Progenitor cell of endocrine pancreas (in vitro differentiated cells): ENCODE measurements around the gene UGCG. TPM values are rescaled to one million over a fixed set of nuclear protein-coding genes. Genes with fewer than 3 reads are reported as not detected.
"Not testable (repeated sequence)": the region's sequence is repeated elsewhere in the genome, so short reads cannot be mapped to it uniquely, and the experiment has no call there.

ENCODE experiments used
- DNase-seq: peaks from one replicate; pipeline ENCODE4 v3.0.0; 2021; ENCODE audit warnings: low spot score; ENCODE audit not compliant: unreplicated experiment
- H3K27ac Mint-ChIP-seq: 2 replicates; pipeline ENCODE4 v1.8.0; 2021; ENCODE audit warnings: mild to moderate bottlenecking, moderate library complexity, mixed read lengths
- H3K27me3 Mint-ChIP-seq: 2 replicates; pipeline ENCODE4 v1.8.0; 2021; ENCODE audit warnings: mixed read lengths
- H3K36me3 Mint-ChIP-seq: 2 replicates; pipeline ENCODE4 v1.8.0; 2022; ENCODE audit warnings: mixed read lengths; ENCODE audit not compliant: insufficient read depth
- H3K4me1 Mint-ChIP-seq: 2 replicates; pipeline ENCODE4 v1.8.0; 2021; ENCODE audit warnings: low read depth, mixed read lengths
- H3K4me3 Mint-ChIP-seq: 2 replicates; pipeline ENCODE4 v1.8.0; 2021; ENCODE audit warnings: low read depth, mild to moderate bottlenecking, moderate library complexity, mixed read lengths
- H3K9me3 Mint-ChIP-seq: 2 replicates; pipeline ENCODE4 v1.8.0; 2021; ENCODE audit warnings: low read depth, mixed read lengths
- CTCF ChIP-seq: fragments of 200-600 bp; sonication (generic); IDR thresholded peaks from one replicate; pipeline ENCODE4 v1.5.0; 2021; ENCODE audit warnings: antibody characterized with exemption, mild to moderate bottlenecking; ENCODE audit not compliant: unreplicated experiment
- total RNA-seq: library from RNA; stranded (reverse); gene quantifications from 2 replicates; pipeline ENCODE4 v1.2.1, GENCODE V29; 2021

Gene UGCG
- total RNA-seq, 1 donor from 2014 or later: 26.8 TPM

DNA sequence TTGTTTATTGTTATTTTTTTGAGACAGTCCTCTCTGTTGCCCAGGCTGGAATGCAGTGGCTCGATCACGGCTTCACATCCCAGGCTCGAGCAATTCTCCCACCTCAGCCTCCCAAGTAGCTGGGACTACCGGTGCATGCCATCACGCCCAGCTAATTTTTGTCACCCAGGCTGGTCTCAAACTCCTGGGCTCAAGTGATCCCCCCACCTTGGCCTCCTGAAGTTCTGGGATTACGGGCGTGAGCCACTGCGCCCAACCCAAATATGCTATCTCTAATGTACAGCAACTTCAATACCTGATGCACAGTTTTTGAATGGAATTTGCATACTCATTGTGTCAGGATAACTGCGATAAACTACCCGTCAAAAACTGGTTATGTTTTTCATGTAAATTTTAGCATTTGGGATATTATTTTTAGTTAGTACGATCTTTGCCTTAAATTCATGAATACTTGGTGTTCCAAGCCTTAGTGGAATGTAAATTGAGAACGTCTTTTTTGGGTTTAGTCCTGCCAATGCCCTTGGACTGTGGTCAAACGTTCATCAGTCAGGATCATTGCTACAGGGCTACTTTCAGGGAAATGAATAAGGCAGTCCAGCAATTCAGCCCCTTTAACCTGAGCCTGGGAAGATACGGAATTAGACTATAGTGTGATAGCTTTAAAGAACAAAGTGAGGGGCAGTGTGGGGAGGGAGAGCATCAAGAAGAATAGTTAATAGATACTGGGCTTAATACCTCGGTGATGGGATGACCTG is 4.4 kb downstream of the UGCG start:
- TF ChIP-seq CTCF: no peak
- no peaks in the 10 kb centered on the region for H3K9me3 Mint-ChIP-seq
- no peak overlapping the region for H3K27ac Mint-ChIP-seq
- no peak for DNase-seq
- H3K4me3 Mint-ChIP-seq: no peak overlapping the region
- H3K4me1 Mint-ChIP-seq: peaks cover 17% of the 10 kb centered on the region
- H3K36me3 Mint-ChIP-seq: no peaks in the 10 kb centered on the region
- H3K27me3 Mint-ChIP-seq: no peaks in the 10 kb centered on the region

DNA sequence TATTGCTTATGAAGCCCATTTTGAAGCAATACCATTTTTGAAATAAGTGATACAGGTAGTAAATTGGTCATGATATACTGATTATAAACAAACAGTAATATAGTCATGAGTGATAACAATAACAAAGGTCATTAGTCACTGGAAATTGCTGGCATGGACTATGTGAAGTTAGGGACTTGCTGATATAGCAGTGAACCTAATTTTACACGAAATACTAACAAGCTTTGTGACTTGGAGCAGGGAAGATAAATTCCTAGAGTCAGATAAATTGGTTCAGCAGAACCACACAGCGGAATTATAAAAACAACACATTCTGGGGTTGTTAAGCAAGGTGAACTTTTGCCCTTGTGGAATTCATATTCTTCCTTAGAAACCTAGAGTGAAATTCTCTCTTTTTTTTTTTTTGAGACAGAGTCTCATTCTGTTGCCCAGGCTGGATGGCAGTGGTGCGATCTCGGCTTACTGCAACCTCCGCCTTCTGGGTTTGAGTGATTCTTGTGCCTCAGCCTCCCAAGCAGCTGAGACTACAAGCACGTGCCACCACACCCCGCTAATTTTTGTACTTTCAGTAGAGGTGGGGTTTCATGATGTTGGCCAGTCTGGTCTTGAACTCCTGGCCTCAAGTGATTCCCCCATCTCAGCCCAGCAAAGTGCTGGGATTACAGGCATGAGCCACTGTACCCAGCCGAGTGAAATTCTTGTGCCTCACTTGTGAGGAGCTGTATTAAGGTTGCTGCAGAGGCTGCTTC is 6.0 kb downstream of the UGCG start:
- Mint-ChIP-seq H3K4me1 (peaks cover 18% of the 10 kb centered on the region), H3K27ac (peak overlapping the region; percentile 22), H3K36me3 (peaks cover 3% of the 10 kb centered on the region), H3K4me3 (no peak overlapping the region), H3K9me3 (no peaks in the 10 kb centered on the region), H3K27me3 (no peaks in the 10 kb centered on the region)
- TF ChIP-seq CTCF: no peak
- DNase-seq: no peak

- H3K27me3 Mint-ChIP-seq, H3K9me3 Mint-ChIP-seq, H3K36me3 Mint-ChIP-seq, DNase-seq, H3K27ac Mint-ChIP-seq, H3K4me3 Mint-ChIP-seq: not testable (repeated sequence)
- H3K4me1 Mint-ChIP-seq: peaks cover 22% of the 10 kb centered on the region
Measured at GRCh38 chr9:111903535-111903934, 6.9 kb downstream of the UGCG start.

GRCh38 chr9:111904026-111904425 is 7.4 kb downstream of the UGCG start:
- DNase-seq: no peak
- peaks cover 23% of the 10 kb centered on the region for H3K4me1 Mint-ChIP-seq
- H3K9me3 Mint-ChIP-seq: no peaks in the 10 kb centered on the region
- TF ChIP-seq CTCF: no peak
- H3K27me3 Mint-ChIP-seq: no peaks in the 10 kb centered on the region
- H3K36me3 Mint-ChIP-seq: peaks cover 3% of the 10 kb centered on the region
- no peak overlapping the region for H3K4me3 Mint-ChIP-seq
- H3K27ac Mint-ChIP-seq: peak overlapping the region; percentile 1

GRCh38 chr9:111904891-111905291 is 8.3 kb downstream of the UGCG start:
- Mint-ChIP-seq H3K9me3 (no peaks in the 10 kb centered on the region), H3K27ac (peak overlapping the region; percentile 51), H3K27me3 (no peaks in the 10 kb centered on the region)

More at GRCh38 chr9:111904891-111905291, 8.3 kb downstream of the UGCG start:
- TF ChIP-seq CTCF: no peak
- DNase-seq: no peak
- H3K36me3 Mint-ChIP-seq: peaks cover 3% of the 10 kb centered on the region
- no peak overlapping the region for H3K4me3 Mint-ChIP-seq
- peaks cover 23% of the 10 kb centered on the region for H3K4me1 Mint-ChIP-seq
